ENCODE measurements around the gene ZBP1. TPM values are rescaled to one million over a fixed set of nuclear protein-coding genes. Genes with fewer than 3 reads are reported as not detected.

Gene ZBP1
- total RNA-seq, 4 donors from 2014 or later: 0.57 to 1.0 (median 0.88) TPM; not detected in 1

- TF ChIP-seq CTCF (IDR thresholded peaks at IDR 0.05; ENCODE audit: low read depth): no peak
These were observed 27.7 kb downstream of the ZBP1 start for GRCh38 chr20:57592263-57593092.

GRCh38 chr20:57591289-57592229, 28.7 kb downstream of the ZBP1 start:
- no peak for TF ChIP-seq CTCF (IDR thresholded peaks at IDR 0.05; ENCODE audit: low read depth)

GRCh38 chr20:57590485-57591288, 29.5 kb downstream of the ZBP1 start:
- no peak for TF ChIP-seq CTCF (IDR thresholded peaks at IDR 0.05; ENCODE audit: low read depth)

- no peak for TF ChIP-seq CTCF (IDR thresholded peaks at IDR 0.05; ENCODE audit: low read depth)
These were observed 30.3 kb downstream of the ZBP1 start for GRCh38 chr20:57589728-57590484.

GRCh38 chr20:57589123-57589727, 31.0 kb downstream of the ZBP1 start:
- no peak for TF ChIP-seq CTCF (IDR thresholded peaks at IDR 0.05; ENCODE audit: low read depth)

- TF ChIP-seq CTCF (IDR thresholded peaks at IDR 0.05; ENCODE audit: low read depth): no peak
These were observed 31.6 kb downstream of the ZBP1 start for GRCh38 chr20:57588596-57588995.
